ENCODE measurements around the gene ZDHHC1.
A peak's percentile ranks its signal among the peaks of the same experiment; 100 is the strongest.

The ZDHHC1 gene, protein sequence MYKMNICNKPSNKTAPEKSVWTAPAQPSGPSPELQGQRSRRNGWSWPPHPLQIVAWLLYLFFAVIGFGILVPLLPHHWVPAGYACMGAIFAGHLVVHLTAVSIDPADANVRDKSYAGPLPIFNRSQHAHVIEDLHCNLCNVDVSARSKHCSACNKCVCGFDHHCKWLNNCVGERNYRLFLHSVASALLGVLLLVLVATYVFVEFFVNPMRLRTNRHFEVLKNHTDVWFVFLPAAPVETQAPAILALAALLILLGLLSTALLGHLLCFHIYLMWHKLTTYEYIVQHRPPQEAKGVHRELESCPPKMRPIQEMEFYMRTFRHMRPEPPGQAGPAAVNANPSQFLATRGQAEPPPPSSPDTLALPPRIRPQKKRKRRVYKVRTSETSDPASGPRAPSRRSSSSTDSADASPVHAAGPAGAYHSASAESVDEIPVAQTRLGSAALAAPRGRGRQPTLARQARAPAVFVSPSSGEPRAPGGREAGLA

DNA sequence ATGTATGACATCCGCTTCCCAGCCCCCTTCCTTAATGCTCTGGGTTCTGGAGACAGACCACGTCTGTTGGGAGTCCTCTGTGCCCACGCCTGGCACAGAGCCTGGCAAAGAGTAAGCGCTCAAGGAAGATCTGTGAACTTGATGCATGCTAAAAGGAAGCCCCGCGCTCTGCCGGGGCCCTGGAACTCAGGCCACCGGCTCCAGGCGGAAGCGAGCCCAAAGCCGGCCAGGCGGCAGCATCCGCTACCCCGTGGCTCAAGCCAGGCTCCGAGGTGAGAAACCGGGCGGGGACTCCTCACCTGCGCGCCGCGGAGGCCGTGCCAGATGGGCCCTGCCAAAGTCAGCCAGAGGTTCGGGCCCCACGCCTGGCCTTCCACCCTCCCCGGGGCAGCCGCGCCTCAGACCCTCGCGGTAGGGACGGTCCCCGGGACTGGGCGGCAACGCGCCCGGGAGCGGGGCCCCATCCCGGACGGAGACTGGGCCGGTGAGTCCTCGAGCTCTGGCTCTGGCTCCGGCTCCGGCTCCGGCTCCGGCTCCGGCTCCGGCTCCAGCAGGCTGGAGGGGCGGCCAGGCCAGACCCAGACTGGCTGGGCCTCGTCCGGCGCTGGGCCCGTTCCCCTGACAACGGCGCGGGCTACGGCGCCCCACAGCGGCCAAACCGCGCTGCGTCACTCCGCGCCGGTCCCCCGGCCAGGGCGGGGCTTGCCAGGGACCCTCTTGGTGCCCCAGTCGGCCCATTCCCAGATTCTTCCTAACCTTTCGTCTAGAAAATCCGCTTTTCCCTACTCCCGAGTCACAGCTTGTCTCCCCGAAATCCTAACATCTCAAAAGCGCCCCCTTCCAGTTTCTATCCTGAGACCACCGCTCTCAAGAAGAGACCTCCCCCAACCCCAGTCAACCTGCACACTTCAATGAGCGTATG is at the start of gene ZDHHC1:
ZDHHC1 (minus strand) TSS at position 606 of the 922 bp plus-strand sequence. CDS start 8,702 bp downstream, outside the sequence.
- ATAC-seq (replicated peaks; ENCODE audit: extremely low read depth, poor library complexity, severe bottlenecking) = peak; percentile 79
- peaks cover 18% of the 10 kb centered on the region for H3K4me1 Mint-ChIP-seq
- no peaks in the 10 kb centered on the region for H3K9me3 Mint-ChIP-seq
- H3K36me3 Mint-ChIP-seq (ENCODE audit: insufficient read depth) = peaks cover 1% of the 10 kb centered on the region
- peaks cover 9% of the 10 kb centered on the region for H3K27me3 Mint-ChIP-seq
- DNase-seq (ENCODE audit: low spot score in 2 of 2) = peak in 1 of 2 donors; percentile 31
- H3K4me3 Mint-ChIP-seq = peak within 1 kb of the TSS; percentile 80
- no peak within 1 kb of the TSS for H3K27ac Mint-ChIP-seq (ENCODE audit: low read depth)

DNA sequence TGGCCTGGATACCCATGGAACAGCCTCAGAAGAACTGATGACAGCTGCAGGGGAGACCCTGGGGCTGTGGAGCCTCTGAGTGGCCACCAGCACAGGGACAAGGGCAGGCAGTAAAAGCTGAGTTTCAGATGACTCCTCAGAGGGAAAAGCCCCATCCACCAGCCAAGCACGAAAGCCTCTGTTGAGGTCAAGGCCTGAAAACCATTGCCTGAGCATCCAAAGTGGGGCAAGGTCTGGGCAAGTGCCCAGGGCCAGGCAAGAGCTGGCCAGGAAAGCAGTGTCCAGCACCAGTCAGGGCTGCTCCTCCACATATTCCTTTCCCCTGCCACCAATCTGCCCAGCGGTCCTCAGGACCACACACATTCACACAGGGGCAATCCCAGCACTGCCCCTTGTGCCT is 48.3 kb upstream of the ZDHHC1 start:
- no peak for DNase-seq (ENCODE audit: low spot score in 2 of 2)
- peaks cover 60% of the 10 kb centered on the region for H3K4me1 Mint-ChIP-seq

DNA sequence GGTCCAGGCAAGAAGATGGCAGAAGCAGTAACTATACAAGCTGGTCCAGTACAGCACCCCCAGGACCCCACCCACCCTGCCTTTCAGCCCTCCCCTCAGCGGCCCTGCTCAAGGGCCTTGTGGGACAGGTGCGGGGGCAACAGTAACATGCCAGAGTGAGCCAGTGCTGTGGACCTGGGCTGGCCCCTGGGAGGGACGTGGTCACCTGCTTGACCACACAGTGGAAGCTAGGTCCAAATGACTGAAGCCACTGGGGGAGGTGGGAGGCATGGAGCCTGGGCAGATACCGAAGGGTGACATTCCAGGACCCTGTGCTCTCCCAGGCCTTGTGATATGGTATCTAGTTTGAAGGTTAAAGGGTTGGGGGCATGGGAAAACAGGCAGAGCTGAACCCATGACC is 47.4 kb upstream of the ZDHHC1 start:
- Mint-ChIP-seq H3K9me3 (no peaks in the 10 kb centered on the region), H3K27ac (ENCODE audit: low read depth) (no peak overlapping the region), H3K4me3 (no peak overlapping the region), H3K4me1 (peaks cover 63% of the 10 kb centered on the region), H3K27me3 (no peaks in the 10 kb centered on the region), H3K36me3 (ENCODE audit: insufficient read depth) (peaks cover 10% of the 10 kb centered on the region)
- DNase-seq (ENCODE audit: low spot score in 2 of 2) (no peak), ATAC-seq (replicated peaks; ENCODE audit: extremely low read depth, poor library complexity, severe bottlenecking) (no peak)

More for the DNA sequence above, 48.3 kb upstream of the ZDHHC1 start:
- peaks cover 9% of the 10 kb centered on the region for H3K36me3 Mint-ChIP-seq (ENCODE audit: insufficient read depth)
- H3K9me3 Mint-ChIP-seq = no peaks in the 10 kb centered on the region
- no peak overlapping the region for H3K27ac Mint-ChIP-seq (ENCODE audit: low read depth)
- no peaks in the 10 kb centered on the region for H3K27me3 Mint-ChIP-seq
- ATAC-seq (replicated peaks; ENCODE audit: extremely low read depth, poor library complexity, severe bottlenecking) = no peak
- H3K4me3 Mint-ChIP-seq = no peak overlapping the region

DNA sequence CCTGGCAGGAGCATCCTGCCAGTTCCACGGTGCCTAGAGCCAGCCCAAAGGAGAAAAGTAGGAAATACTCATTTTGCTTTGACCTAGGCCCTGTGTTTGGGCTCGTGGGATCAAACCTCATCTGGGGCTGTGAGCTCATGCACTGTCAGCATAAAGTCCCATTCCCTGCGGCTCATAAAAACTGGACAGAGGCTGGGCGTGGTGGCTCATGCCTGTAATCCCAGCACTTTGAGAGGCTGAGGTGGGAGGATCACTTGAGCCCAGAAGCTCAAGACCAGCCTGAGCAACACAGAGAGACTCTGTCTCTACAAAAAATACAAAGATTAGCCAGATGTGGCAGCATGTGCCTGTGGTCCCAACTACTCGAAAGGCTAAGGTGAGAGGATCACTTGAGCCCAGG is 46.8 kb upstream of the ZDHHC1 start:
- H3K27ac Mint-ChIP-seq (ENCODE audit: low read depth) = no peak overlapping the region
- peaks cover 60% of the 10 kb centered on the region for H3K4me1 Mint-ChIP-seq
- no peaks in the 10 kb centered on the region for H3K27me3 Mint-ChIP-seq
- no peaks in the 10 kb centered on the region for H3K9me3 Mint-ChIP-seq
- ATAC-seq (replicated peaks; ENCODE audit: extremely low read depth, poor library complexity, severe bottlenecking) (no peak), DNase-seq (ENCODE audit: low spot score in 2 of 2) (no peak)
- H3K36me3 Mint-ChIP-seq (ENCODE audit: insufficient read depth) = peaks cover 12% of the 10 kb centered on the region
- H3K4me3 Mint-ChIP-seq = no peak overlapping the region

DNA sequence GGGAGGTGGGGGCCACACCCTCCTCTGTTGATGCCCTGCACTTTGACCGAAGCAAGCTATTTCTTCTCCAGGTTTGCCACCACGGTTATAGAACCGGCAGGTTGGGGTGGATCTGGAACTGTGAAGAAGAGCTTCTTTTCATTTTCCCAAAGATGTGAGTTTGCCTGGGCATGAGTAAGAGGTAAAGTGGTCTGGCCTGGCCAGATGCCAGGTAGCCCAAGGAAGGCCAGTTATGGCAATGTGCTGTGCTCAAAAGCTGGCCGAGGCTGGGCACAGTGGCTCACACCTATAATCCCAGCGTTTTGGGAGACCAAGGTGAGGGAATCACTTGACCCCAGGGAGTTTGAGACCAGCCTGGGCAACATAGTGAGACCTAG is 46.0 kb upstream of the ZDHHC1 start:
- Mint-ChIP-seq H3K36me3 (ENCODE audit: insufficient read depth) (peaks cover 7% of the 10 kb centered on the region), H3K9me3 (no peaks in the 10 kb centered on the region), H3K4me3 (no peak overlapping the region), H3K27me3 (no peaks in the 10 kb centered on the region), H3K27ac (ENCODE audit: low read depth) (no peak overlapping the region), H3K4me1 (peaks cover 57% of the 10 kb centered on the region)
- no peak for DNase-seq (ENCODE audit: low spot score in 2 of 2)
- ATAC-seq (replicated peaks; ENCODE audit: extremely low read depth, poor library complexity, severe bottlenecking) = no peak

DNA sequence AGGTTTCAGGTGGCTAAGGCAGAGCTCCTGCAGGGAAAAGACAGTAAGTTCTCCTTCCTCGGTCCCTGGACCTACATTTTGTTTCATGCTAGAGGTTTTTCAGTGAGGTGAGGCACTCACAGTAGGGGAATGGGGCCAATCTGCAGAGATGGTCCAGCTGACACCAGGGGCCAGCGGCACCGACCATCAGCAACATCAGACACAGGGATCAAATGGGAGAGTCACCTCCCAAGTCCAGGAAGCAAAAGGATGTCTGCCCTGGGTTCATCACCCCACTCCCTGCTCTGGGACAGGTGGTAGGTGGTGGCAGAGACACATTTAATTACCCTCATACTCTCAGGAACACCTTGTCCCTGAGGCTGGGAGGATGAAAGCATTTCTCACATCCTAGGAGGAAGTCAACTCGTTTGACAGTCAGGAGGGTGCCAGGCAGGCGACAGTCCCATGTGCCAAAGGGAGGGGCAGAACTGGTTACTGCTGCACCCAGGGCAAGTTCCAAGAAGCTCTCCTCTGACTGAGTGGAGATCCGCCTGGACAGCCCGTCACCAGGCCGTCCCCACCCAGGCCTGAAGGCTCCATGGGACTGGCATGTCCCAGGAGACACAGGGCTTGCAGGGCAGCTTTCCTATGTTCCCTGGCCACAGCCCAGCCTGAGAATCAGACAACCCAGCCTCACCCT is 45.5 kb upstream of the ZDHHC1 start:
- peaks cover 58% of the 10 kb centered on the region for H3K4me1 Mint-ChIP-seq
- peak overlapping the region; percentile 19 for H3K27ac Mint-ChIP-seq (ENCODE audit: low read depth)
- DNase-seq (ENCODE audit: low spot score in 2 of 2) (no peak), ATAC-seq (replicated peaks; ENCODE audit: extremely low read depth, poor library complexity, severe bottlenecking) (no peak)
- H3K36me3 Mint-ChIP-seq (ENCODE audit: insufficient read depth) = peaks cover 9% of the 10 kb centered on the region
- no peaks in the 10 kb centered on the region for H3K9me3 Mint-ChIP-seq
- H3K27me3 Mint-ChIP-seq = no peaks in the 10 kb centered on the region
- H3K4me3 Mint-ChIP-seq = no peak overlapping the region

DNA sequence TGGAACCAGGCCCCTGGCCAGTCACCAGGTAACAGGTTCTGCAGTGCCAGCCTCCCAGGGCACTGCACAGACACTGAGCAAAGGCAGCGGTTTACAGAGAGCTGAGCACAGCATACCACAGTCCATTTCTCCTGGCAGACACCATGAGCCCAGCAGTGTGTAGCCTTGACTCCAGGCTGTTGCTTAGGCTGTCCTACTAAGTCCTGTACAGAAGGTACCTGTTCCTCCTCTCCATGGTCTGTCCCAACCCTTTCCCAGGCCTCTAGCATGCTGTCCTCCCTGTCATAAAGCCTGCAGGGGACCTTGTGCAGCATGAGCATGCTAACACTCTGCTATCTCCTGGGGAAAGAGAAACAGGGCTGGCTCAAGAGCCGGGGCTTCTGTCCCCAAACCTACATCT is 44.7 kb upstream of the ZDHHC1 start:
- peaks cover 7% of the 10 kb centered on the region for H3K36me3 Mint-ChIP-seq (ENCODE audit: insufficient read depth)
- DNase-seq (ENCODE audit: low spot score in 2 of 2) (no peak), ATAC-seq (replicated peaks; ENCODE audit: extremely low read depth, poor library complexity, severe bottlenecking) (no peak)
- H3K9me3 Mint-ChIP-seq = no peaks in the 10 kb centered on the region
- H3K27ac Mint-ChIP-seq (ENCODE audit: low read depth) = peak overlapping the region; percentile 19
- H3K4me1 Mint-ChIP-seq = peaks cover 59% of the 10 kb centered on the region
- H3K27me3 Mint-ChIP-seq = no peaks in the 10 kb centered on the region
- H3K4me3 Mint-ChIP-seq = no peak overlapping the region

DNA sequence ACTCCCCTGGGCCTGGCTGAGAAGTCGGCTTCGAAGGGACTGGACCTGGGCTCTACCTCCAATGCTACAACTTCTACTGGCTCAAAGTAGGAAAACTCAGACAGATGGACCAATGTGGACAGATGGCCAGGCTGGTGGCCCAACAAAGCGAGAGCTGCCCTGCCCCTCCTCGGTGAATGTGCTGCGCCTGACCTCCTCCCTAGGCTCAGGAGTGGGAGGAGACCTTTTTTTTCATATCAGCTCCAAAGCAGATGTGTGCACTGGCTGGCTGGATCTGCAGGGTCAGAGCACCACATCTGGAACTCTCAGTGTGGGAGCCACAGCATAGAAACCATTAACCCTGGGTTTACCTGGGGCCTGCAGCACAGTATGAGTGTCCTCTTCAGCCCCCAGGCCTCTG is 43.9 kb upstream of the ZDHHC1 start:
- ATAC-seq (replicated peaks; ENCODE audit: extremely low read depth, poor library complexity, severe bottlenecking) (no peak), DNase-seq (ENCODE audit: low spot score in 2 of 2) (no peak)
- peaks cover 6% of the 10 kb centered on the region for H3K36me3 Mint-ChIP-seq (ENCODE audit: insufficient read depth)
- no peak overlapping the region for H3K4me3 Mint-ChIP-seq
- H3K4me1 Mint-ChIP-seq = peaks cover 53% of the 10 kb centered on the region
- no peaks in the 10 kb centered on the region for H3K9me3 Mint-ChIP-seq
- no peaks in the 10 kb centered on the region for H3K27me3 Mint-ChIP-seq
- no peak overlapping the region for H3K27ac Mint-ChIP-seq (ENCODE audit: low read depth)

DNA sequence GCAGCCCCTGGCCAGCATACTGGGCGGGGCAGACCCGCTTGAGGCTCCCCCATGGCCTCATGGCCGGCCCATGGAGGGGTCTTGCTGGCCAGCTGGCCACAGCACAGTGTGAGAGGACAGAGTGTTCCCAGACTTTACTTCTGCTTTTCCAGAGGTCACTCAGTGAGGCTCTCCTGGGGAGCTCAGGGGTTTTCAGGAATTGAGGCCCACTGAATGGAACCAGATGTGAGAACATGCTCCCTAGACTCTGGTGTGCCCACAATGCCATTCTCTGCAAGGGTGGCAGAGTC is 43.5 kb upstream of the ZDHHC1 start:
- peaks cover 5% of the 10 kb centered on the region for H3K36me3 Mint-ChIP-seq (ENCODE audit: insufficient read depth)
- peaks cover 54% of the 10 kb centered on the region for H3K4me1 Mint-ChIP-seq
- H3K27ac Mint-ChIP-seq (ENCODE audit: low read depth) = no peak overlapping the region
- DNase-seq (ENCODE audit: low spot score in 2 of 2) (no peak), ATAC-seq (replicated peaks; ENCODE audit: extremely low read depth, poor library complexity, severe bottlenecking) (no peak)
- H3K27me3 Mint-ChIP-seq = no peaks in the 10 kb centered on the region
- no peaks in the 10 kb centered on the region for H3K9me3 Mint-ChIP-seq
- H3K4me3 Mint-ChIP-seq = no peak overlapping the region

DNA sequence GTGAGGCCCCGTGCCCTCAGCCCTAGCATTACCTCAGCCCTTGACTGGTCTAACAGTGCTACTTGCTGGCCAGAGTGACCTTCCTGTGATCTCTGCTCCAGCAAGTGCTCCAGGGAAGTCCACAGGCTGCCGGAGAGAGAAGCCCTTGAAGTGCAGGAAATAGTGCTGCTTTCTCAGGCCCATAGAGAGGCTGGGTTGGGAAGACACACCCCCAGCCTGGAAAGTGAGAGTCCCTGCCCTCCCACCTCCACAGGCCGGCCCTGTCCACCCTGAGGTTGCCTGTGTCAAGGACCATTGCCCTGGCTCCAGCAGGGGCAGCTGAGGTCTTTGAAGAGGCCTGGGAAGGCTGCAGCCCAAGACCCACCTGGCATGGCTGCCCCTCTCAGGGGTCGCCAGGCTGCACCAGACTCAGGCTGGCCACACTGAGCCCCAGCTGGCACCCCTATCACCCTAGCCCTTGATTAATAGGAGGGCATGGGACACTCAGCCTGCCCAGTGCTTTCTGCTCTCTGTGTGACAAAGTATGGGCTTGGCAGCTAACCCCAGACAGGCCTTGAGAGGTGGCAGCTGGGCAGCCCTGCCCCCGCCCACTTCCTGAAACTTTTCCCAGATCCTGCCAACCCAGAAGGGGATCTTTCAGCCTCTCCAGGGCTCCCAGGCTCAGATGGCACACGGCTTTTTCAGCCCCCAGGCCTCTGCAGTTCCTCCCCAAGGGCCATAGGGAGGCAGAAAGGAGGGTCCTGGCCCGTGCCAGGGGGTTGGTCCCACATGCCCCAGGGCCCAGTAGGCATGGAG is 43.0 kb upstream of the ZDHHC1 start:
- H3K36me3 Mint-ChIP-seq (ENCODE audit: insufficient read depth) = peaks cover 4% of the 10 kb centered on the region
- H3K27ac Mint-ChIP-seq (ENCODE audit: low read depth) = peak overlapping the region; percentile 59
- no peak for DNase-seq (ENCODE audit: low spot score in 2 of 2)
- H3K4me3 Mint-ChIP-seq = no peak overlapping the region
- peaks cover 51% of the 10 kb centered on the region for H3K4me1 Mint-ChIP-seq
- H3K9me3 Mint-ChIP-seq = no peaks in the 10 kb centered on the region
- no peaks in the 10 kb centered on the region for H3K27me3 Mint-ChIP-seq
- ATAC-seq (replicated peaks; ENCODE audit: extremely low read depth, poor library complexity, severe bottlenecking) = no peak

DNA sequence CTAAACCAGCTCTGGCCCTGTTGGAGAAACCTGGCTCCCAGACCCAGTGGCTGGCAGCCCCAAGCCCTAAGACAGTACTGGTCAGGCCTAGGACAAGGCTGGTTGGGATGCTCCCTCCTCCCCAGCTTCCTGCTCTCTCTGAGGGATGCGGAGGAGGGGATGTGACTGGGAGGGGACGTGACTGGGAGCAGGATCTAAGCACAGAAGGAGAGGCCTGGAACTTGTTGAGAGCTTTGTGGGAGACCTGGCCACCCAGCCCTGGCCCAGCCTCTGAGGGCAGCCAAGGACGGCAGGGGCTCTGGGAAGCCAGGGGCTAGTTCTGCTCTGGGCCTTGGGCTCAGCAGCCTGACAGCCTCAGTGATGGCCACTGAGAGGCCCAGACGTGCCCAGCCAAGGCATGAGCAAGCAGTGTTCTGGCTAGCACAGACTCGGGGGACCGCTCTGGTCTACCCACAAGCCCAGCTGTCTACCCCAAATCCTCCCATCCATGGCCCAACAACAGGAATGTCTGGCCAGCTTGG is 41.9 kb upstream of the ZDHHC1 start:
- Mint-ChIP-seq H3K27me3 (no peaks in the 10 kb centered on the region), H3K4me3 (no peak overlapping the region), H3K4me1 (peaks cover 41% of the 10 kb centered on the region), H3K36me3 (ENCODE audit: insufficient read depth) (peaks cover 7% of the 10 kb centered on the region), H3K9me3 (no peaks in the 10 kb centered on the region), H3K27ac (ENCODE audit: low read depth) (peak overlapping the region; percentile 59)
- ATAC-seq (replicated peaks; ENCODE audit: extremely low read depth, poor library complexity, severe bottlenecking) = no peak
- no peak for DNase-seq (ENCODE audit: low spot score in 2 of 2)

DNA sequence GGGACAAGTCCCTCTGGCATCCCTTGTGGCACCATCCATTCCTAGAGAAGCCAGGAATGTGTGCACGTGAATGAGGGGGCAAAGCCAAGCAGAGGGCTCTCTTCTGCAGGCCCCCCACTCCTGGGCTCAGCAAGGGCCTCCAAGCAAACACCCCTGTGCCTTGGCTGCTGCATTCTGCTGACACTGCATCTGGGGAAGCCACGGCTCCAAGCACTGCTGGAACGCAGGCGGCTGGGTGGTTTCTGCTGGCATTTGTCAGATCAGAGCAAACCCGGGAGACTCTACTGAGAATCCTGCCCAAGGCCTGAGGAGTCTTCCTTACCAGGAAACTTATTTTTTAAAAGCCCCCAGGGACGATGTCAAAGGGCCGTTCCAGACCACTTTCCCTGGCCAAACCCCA is 41.3 kb upstream of the ZDHHC1 start:
- Mint-ChIP-seq H3K27ac (ENCODE audit: low read depth) (peak overlapping the region; percentile 16), H3K4me1 (peaks cover 39% of the 10 kb centered on the region), H3K27me3 (no peaks in the 10 kb centered on the region), H3K36me3 (ENCODE audit: insufficient read depth) (peaks cover 7% of the 10 kb centered on the region), H3K4me3 (no peak overlapping the region), H3K9me3 (no peaks in the 10 kb centered on the region)
- no peak for DNase-seq (ENCODE audit: low spot score in 2 of 2)
- no peak for ATAC-seq (replicated peaks; ENCODE audit: extremely low read depth, poor library complexity, severe bottlenecking)

Data from central memory CD8-positive, alpha-beta T cell (primary cell).